ENCODE data around the gene MBTPS1.

Gene MBTPS1

GRCh38 chr16:84049403-84050060 lies 67.2 kb downstream of the MBTPS1 start:
- FAIRE-seq, result no peak

- FAIRE-seq, result no peak
Observed at GRCh38 chr16:84048871-84049270, 67.9 kb downstream of the MBTPS1 start.

GRCh38 chr16:84048270-84048669 lies 68.5 kb downstream of the MBTPS1 start:
- FAIRE-seq, result peak; percentile 30

- FAIRE-seq, result no peak
Observed at GRCh38 chr16:84047626-84048025, 69.1 kb downstream of the MBTPS1 start.

- no peak for FAIRE-seq
Observed at GRCh38 chr16:84047206-84047605, 69.5 kb downstream of the MBTPS1 start.

- no peak for FAIRE-seq
Observed at GRCh38 chr16:84045818-84046470, 70.8 kb downstream of the MBTPS1 start.

- no peak for FAIRE-seq
Observed at GRCh38 chr16:84045001-84045817, 71.5 kb downstream of the MBTPS1 start.

GRCh38 chr16:84044118-84044488 lies 72.6 kb downstream of the MBTPS1 start:
- FAIRE-seq, result no peak

- FAIRE-seq, result no peak
Observed at GRCh38 chr16:84043486-84044117, 73.1 kb downstream of the MBTPS1 start.

GRCh38 chr16:84042879-84043485 lies 73.8 kb downstream of the MBTPS1 start:
- no peak for FAIRE-seq

- FAIRE-seq, result no peak
Observed at GRCh38 chr16:84042308-84042878, 74.3 kb downstream of the MBTPS1 start, which contains the start of gene SLC38A8. Gene SLC38A8, minus strand, starts transcription at chr16:84042795. Its CDS starts 638 bp downstream, at chr16:84042157.

- FAIRE-seq, result no peak
Observed at GRCh38 chr16:84041881-84042280, 74.9 kb downstream of the MBTPS1 start.

- FAIRE-seq, result no peak
Observed at GRCh38 chr16:84040823-84041820, 75.6 kb downstream of the MBTPS1 start.

GRCh38 chr16:84040226-84040822 lies 76.4 kb downstream of the MBTPS1 start:
- no peak for FAIRE-seq

- no peak for FAIRE-seq
Observed at GRCh38 chr16:84039696-84040095, 77.0 kb downstream of the MBTPS1 start.

GRCh38 chr16:84038469-84038868 lies 78.3 kb downstream of the MBTPS1 start:
- no peak for FAIRE-seq

- FAIRE-seq, result no peak
Observed at GRCh38 chr16:84036982-84037425, 79.7 kb downstream of the MBTPS1 start.

GRCh38 chr16:84036131-84036530 lies 80.6 kb downstream of the MBTPS1 start:
- no peak for FAIRE-seq

- no peak for FAIRE-seq
Observed at GRCh38 chr16:84034516-84034915, 82.2 kb downstream of the MBTPS1 start.

Measured in islet of Langerhans (tissue), 1 donor.